Activated CD8-positive, alpha-beta memory T cell treated with anti-CD3 and anti-CD28 coated beads, Interleukin-2, amount 50 U/mL, for 4 hours (primary cell): Measurements from ENCODE around the gene CTPS1.

Experiments
- DNase-seq: peaks from one replicate; pipeline ENCODE4 v3.0.0-alpha.2; 2020

CTPS1 gene

DNA sequence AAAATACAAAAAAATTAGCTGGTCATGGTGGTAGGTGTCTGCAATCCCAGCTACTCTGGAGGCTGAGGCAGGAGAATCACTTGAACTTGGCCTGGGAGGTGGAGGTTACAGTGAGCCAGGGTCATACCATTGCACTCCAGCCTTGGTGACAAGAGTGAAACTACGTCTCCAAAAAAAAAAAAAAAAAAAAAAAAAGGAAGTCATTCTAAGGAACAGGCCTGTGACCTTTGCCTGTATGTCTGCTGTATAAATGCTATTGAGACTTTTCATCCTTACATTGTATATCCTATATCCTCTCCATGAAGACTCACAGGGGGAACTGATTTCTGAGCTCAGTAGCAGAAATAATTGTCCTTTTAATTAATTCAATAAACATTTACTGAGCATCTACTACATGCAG, 7.5 kb upstream of the CTPS1 start:
- no peak for DNase-seq

DNA sequence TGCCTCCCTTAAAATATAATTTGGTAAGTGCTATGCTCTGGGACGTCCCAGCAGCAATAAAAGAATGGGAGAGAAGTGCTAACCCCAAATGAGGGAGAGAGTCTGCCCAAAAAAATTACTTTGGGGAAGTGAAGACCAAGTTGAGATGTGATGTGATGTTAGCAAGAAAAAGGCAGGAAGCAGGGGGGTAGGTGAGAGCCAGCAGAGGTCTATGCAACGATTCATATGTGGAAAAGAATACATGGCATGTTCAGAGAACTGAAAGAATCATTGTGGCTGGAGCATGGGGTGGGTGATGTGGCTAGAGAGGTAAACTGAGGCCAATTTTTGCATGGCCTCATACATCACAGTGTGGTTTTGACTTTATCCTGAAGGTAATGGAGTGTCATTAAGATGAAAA, 5.6 kb upstream of the CTPS1 start:
- DNase-seq, result no peak

DNA sequence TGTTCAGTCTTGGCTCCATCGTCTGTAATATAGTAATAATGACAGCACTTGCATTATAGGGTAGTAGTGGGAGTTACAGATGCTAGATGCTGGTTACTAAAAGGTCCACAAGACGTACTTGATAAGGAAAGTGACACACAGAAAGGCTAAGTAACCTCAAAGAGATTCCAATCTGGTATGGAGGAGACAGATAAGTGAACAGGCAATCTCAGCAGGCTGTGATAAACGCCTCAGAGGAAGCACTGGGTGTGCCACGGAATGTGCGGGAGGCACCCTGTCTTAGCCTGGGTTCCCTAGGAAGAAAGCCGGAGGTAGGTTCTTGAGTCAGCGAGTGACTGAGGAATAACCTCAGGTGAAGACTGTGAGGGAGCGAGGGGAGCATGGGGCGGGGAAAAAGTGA, 4.6 kb upstream of the CTPS1 start:
- DNase-seq, result no peak

DNA sequence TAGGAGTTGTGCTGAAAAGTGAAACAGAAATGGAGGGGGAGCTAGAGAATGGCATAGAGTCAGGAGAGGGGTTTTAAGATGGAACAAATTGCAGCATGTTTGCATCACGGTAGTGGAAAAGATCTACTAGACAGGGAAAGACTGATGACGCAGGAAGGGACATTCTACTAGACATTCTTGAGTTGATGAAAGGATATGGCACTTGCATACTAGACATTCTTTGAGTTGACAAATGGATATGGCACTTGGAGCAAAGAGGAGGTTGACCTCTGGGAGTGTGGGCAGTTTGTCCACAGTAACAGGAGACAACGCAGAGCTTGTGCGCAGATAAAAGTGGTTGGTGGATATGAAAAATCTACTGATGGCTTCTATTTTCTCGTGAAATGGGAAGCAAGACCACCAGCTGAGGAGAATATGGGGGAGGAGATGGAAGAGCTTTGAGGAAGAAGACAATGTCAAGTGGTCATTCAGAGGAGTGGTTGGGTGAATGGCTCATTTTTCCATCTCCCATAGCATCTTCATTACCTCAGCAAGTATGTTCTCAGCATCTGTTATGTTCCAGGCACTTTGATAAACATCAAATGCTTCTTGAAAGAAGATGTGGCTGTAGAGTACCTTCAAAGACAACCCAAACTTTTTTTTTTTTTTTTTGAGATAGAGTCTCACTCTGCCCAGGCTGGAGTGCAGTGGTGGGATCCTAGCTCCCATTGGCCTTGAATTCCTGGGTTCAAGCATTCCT, 2.4 kb upstream of the CTPS1 start:
- no peak for DNase-seq

DNA sequence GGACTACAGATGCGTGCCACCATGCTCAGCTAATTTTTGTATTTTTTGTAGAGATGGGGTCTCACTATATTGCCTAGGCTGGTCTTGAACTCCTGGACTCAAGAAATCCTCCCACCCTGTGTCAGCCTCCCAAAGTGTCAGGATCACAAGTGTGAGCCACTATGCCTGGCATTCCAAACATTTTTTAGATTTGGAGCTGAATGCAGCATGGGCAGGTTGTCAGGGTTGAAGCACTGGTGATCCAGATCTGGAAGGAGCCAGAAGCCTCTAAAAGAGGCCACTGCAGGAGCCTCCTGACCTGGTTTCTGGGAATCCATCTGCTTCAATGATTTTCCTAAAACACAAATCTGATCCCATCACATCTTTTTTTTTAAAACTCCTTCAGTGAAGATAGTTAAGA, 1.8 kb upstream of the CTPS1 start:
- no peak for DNase-seq

DNA sequence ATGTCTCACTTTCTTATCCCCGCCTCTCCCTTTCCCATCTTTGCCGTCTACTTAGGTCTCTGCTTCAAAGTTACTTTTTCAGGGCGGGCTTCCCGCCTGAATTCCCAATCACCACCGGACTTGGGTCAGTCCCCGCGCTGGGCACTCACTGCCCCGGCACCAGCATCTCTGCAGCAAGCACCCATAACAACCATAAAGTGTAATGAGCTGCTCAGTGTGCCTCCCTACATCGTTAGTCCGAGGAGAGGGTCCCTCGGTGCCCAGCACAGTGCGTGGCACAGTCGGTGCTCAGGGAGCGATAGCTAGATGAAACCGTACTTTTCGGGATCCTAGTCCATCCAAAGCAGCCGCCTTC, 633 bp upstream of the CTPS1 start:
- DNase-seq, result no peak

DNA sequence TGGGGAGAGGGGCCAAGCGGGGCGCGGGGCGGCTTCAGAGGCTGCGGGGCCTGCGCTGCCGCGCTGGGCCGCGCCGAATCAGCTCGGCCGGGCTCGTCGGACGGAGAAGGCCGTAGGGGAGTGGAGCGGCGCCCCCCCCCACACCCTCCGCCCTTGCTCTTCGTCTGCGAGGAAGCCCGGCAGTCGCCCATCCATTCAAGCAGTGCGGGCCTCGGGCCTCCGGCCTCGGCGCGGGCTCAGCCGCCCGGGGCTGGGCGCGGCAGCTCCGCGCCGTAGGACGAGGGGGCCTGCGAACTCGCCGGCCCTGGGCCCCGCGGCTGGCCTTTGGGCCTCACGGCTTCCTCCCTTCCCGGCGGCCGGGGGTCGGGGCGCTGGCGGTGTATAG, 564 bp downstream of the CTPS1 start:
- DNase-seq, result no peak

DNA sequence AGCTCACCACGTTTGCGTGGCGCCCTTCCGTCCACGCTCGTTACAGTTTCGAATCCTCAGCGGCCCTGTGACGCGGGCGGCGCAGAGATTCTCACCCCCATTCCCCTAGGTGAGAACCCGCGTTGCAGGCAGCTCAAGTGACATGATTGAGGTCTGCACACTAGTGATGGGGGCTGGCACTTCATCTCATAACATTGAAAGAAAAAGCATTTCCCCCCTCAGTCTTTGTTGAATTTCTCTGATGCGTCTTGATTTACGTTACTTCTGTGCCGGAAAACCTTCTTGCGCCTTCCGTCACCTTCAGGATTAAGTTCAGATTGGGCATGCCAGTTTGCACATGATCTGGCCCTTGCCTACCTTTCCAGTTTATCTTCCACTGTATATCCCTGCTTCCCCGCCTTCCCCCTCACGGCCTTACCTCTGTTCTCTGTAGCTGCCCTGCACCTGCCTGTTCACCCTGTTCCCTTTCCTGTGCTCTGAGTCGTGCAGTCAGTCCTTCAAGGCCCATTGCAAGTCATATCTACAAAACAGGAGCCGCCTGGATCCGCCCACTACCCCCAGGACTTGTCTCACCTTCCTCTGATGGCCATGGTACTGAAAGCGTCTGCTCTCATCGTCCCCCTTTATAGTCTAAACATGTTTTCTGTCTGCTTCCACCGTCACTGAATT, 1.1 kb downstream of the CTPS1 start:
- DNase-seq, result peak; percentile 57

DNA sequence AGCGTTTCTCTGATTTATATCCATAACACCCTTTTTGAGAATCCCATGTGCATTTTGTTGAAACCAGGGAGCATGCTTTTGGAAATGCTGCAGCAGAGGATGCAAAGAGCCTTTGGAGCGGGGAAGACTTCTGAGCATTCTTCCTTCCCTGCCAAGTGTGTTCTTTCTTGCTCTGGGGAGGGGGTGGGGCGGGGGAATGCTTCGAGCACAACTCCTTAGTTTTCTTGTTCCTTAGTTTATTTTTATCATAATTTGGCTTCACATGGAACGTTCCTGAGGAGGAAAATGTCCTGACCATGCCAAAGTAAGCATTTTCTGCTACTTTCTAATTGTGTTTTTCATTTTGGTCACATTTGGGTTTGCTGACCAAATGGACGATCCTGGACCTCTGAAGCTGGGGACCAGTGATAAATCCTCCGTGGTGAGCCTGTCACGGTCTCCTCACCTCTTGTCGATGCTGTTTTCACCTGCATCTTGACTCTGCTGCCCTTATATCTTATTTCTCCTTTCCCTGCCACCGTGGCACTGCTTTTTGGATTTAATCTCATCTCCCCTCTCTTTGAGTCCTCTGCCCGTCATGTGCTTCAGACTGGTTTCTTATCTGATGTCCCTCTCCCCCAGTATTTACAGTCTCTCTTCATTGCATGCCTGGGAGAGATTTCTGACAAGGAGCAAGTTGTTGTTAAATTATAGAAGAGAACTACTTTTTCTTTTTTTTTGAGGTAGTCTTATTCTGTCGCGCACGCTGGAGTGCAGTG, 2.4 kb downstream of the CTPS1 start:
- no peak for DNase-seq

DNA sequence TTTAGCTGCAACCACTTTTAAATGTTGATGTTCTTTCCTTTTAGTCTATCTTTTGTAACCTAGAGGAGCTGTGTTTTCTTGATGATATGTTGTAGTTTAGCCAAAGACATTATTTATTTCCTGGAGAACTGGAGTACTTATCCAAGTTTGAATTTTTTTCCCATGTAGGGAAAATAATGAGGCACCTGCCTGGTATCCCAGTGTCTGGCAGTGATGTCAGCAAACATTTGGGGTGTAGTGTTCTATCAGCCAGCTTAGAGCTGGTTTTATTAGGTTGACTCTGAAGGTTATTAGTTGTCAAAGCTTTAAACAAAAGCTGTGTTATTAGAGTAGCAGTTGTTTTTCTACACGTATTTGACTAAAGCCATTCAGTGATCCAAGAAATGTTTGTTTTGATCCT, 3.2 kb downstream of the CTPS1 start:
- DNase-seq, result no peak

DNA sequence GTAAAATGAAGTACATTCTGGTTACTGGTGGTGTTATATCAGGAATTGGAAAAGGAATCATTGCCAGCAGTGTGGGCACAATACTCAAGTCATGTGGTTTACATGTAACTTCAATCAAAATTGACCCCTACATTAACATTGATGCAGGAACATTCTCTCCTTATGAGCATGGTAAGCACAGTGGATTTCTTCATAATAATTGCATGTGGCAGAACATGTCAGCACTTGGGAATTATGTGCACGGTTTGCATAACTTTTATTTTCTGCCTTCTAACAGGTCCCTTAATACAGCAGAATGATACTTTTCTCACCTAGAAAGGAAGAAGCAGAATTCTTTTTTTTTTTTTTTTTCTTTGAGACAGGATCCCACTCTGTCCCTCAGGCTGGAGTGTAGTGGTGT, 3.8 kb downstream of the CTPS1 start:
- DNase-seq, result no peak

DNA sequence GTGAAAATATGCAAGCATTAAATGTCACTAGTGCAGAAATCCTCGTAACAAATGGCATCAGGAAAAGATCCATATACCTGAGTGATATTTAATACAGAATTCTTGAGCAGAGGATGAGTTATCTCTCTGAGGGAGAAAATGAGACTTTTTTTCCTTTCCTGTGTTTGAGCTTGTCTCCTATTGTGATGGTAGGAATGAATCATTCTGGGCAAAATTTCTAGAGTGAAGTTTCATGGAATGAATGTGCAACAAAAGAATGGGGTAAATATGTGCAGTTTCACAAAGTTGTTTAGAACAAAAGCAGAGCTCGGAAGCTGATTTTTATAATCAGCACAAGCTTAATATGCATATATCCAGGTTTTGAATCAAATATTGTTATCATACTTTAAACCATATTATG, 4.6 kb downstream of the CTPS1 start:
- no peak for DNase-seq

DNA sequence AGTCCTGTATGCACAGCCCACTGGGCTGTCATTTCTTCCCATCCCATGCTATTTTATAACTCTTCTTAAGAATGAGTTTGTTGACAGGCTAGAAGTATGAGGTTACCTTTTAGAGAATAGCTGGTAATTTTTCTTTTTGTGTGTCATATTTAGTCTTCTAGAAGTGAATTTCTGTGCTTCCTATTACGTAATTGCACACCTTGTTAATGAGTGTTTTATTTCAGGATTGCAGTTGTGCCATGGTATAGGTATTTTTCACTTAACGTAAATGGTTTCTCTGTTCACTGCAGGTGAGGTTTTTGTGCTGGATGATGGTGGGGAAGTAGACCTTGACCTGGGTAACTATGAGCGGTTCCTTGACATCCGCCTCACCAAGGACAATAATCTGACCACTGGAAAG, 5.0 kb downstream of the CTPS1 start:
- no peak for DNase-seq

DNA sequence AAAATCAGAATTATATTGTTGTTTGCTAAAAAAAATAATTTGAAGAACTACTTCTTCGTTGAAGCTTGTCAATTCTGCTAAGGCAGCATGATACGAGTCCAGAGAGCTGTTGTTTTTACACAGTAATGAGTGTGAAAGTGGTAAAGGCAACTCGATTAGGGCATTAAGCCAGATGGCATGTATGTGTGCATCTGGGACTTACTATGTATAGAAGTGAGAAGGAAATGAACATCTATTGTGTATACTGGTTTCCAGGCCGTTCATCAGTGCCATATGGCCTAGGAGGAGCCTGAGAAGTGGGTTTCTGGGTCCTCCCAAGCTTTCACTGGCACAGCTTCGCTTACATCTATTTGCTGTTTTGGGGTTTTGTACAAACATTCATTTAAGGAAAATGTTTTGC, 5.7 kb downstream of the CTPS1 start:
- DNase-seq, result no peak

DNA sequence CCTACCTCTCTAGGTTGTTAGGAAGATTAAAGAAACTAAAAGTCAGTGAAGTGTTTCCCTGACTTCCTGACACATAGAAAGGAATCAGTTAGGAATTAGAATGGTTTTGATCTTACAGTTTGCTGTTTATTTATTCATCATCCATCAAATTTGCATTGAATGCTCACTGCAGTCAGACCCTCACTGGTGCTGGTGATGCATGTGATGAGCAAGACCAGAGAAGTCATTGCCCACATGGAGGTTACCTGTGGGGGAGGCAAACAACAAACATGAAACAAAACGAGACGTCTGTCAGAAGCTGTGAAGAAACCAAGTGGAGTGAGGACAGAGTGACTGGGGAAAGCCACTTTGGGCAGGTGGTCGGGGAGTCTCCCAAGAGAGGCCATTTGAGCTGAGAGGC, 6.4 kb downstream of the CTPS1 start:
- no peak for DNase-seq

DNA sequence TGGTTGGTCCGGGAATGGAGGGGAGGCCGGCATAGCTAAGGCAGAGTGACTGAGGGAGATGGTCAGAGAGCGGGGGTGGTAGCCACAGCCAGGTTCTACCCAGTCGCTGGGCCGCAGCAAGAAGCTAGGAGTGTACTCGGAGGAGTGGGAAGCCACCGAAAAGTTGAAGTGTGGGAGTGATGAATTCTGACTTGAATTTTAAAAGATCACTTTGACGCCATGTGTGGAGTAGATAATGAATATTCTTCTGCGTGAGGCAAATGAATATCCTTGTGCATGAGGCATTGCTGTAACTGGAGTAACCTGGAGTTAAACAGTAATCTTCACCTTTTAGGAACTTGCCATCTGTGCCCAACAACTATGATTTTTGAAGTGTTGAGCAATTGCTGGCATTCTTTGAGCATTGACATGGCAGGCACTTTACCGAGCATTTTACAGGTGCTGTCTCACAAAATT, 6.9 kb downstream of the CTPS1 start:
- no peak for DNase-seq

DNA sequence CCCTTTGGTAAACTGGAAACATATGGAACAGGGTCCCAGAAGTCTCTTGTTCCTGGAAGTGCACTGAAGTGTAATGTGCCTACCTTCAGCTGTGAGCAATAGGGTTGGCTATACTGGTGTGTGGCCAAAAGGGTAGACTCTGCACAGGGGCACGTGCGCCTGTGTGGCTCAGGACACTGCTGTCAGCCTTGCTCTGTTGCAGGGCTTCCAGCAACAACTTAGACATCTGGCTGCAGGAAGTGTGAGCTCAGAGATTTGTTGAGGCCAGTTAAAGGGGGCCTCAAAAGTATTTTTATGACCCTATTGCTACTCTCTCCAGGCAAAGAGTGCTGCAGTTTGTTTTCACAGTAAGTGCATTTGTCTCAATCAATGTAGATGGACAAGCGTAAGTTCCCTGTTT, 7.5 kb downstream of the CTPS1 start:
- DNase-seq, result no peak

DNA sequence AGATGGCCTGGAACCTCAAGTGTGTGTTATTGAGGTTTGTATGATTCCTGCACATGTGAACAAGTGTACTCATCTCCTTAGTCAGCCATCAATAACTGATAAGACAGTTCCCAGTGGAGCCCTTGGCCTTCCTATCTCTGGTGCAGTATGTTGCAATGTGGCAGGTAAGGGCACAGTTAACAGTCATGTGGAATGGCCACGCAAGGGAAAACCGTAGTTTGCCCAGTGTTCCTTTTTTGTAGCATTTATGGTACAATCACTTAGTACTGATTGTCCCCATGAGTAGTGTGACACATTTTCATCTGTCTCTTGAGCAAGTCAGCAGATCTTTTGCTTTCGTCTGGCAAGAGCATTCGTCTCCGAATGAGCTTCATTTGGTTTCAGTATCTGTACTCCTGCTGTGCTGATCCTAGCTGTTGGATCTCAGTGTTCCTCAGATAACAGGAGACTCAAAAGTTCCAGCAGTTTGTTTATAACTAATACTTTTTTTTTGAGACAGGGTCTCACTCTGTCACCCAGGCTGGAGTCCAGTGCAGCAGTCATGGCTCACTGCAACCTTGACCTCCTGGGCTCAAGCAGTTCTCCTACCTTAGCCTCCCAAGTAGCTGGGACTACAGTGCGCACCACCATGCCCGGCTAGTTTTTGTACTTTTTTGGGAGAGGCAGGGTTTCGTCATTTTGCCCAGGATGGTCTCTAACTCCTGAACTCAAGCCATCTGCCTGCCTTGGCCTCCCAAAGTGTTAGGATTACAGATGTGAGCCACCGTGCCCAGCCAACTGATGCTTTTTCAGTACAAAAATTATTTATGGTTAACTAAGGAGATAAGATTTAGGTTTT, 8.2 kb downstream of the CTPS1 start:
- DNase-seq, result no peak

DNA sequence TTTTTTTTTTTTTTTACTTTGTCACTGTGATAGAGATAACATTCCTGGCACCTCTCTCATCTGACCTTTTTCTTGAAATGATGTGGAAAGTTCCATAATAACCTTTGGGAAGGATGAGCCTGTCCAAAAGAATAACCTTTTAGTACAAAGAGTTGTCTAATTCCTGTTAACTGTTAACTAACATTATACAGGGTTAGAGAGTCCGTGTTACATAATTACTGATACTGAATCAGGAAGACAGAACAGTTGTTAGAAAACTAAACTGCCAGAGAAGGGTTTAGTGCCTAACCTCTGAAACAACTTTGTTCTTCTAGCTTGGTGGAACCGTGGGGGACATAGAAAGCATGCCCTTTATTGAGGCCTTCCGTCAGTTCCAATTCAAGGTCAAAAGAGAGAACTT, 8.8 kb downstream of the CTPS1 start:
- no peak for DNase-seq

DNA sequence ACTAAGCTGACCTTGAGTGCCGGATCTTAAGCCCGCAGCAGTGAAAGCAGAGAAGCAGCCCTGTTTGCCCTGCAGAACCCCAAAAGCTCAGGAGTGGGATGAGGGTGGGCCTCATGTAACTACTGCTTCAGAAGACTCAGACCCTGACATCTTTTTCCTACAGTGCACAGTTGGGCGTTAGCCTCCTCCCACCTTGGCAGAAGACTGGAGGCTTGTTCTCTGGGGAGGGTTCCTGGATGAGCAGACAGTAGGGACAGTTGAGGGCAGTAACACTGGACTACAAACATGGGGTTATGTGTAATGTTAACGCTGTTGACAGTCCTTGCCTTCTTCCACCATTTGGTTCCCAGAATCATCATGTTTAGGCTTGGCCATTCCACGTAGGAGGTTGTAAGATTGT, 9.6 kb downstream of the CTPS1 start:
- no peak for DNase-seq

DNA sequence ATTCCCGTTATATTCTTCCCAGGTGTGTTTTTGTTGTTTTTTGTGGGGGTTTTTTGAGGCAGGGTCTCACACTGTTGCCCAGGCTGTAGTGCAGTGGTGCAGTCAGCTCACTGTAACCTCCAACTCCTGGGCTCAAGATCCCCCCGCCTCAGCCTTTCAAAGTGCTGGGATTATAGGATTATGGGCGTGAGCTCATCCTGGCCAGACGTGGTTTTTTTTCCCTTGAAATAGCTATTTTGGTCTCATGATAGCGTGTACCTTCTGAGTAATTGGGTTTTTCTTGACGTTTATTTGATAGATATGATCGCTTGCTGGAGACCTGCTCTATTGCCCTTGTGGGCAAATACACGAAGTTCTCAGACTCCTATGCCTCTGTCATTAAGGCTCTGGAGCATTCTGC, 17.6 kb downstream of the CTPS1 start:
- DNase-seq, result no peak

DNA sequence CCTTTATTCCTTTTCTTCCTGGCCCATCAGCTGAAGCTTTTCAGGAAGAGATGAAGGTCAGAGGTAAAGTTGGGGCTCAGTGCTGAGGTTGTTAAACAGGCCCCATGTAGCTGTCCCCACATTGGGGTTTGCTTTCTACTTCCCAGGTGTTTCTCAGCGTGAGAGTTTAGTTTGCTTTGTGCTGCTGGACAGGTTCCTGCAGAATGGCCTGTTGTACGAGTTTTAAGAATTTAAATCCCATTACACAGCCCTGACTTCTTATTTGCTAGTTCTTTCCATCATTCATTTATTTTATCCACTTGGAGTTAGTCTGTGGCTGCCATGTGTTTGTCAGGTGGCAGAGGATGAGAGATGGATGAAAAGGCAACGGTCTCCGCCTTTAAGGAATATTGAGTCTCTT, 19.2 kb downstream of the CTPS1 start:
- DNase-seq, result no peak

DNA sequence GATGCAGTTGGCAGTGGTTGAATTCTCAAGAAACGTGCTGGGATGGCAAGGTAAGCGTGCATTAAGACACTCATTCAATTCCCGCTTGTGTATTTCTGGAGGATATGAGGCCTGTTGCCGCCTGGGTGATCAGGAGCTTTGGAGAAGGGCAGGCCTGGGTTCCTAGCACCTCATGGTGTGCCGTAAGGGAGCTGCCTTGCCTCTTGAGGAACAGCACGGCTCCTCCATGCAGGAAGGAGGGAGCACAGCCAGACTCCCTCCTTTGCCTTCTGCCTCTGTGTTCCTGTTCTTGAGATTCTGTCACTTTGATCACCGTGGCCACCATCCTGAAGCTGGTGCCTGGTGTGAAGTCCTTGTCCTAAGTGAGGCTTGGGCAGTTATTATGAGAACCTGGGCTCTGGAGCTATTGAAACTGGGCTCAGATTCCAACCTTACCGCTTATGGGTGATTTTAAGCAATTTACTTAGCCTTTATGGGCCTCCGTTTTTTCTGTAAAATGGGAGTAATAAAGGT, 23.7 kb downstream of the CTPS1 start:
- no peak for DNase-seq
